ENCODE results near the gene MAD1L1. TPM values are rescaled to one million over a fixed set of nuclear protein-coding genes. Genes with fewer than 3 reads are reported as not detected.

Gene MAD1L1
- total and polyA plus RNA-seq, 4 donors, result 12.8 to 20.7 (median 16.5) TPM

DNA sequence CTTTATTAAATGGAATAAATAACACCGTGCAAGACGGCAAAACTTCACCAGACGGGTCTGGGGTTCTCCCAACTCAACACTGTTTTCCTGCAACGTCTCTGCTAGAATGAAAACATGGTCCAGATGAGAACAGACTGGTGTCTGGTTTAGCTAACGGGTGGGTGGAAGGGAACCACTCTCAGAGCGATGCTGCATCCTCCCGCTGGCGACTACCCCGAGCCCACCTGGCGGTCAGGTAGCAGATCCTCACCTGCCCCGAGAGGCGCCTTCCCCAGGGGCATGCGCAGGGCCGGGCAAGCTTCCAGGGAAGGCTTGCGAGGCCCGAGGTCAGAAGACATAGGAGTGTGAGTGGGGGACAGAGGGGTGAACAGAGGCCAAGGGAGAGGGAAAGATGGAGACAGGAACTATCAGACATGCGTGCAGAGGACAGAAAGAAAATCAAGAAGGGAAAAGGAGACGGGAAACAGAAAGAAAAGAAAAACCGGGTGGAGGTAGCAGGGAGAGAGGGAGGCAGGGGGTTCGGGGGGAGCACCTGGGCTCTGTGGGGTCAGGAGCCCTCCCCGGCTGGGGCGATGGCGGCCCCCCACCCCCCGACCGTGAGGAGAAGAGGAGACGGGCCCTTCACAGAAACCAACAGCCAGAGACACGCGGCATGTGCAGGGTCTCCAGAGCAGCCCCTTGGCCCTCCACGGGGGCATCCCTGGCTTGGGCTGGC, 222.0 kb downstream of the MAD1L1 start:
- no peak overlapping the region for H3K27ac ChIP-seq (ENCODE audit: low read depth in 1 of 2, low read length in 2 of 2)
- TF ChIP-seq REST (IDR thresholded peaks at IDR 0.05) (no peak), YY1 (IDR thresholded peaks at IDR 0.05) (no peak), GABPA (IDR thresholded peaks at IDR 0.05 in 1 of 2, conservative IDR thresholded peaks at IDR 0.05 in 1 of 2) (no peak), TAF1 (conservative IDR thresholded peaks at IDR 0.05) (no peak), ZBTB33 (IDR thresholded peaks at IDR 0.05) (no peak), SP1 (IDR thresholded peaks at IDR 0.05) (no peak), RAD21 (IDR thresholded peaks at IDR 0.05) (no peak), EGR1 (IDR thresholded peaks at IDR 0.05; ENCODE audit: low read depth in 2 of 2) (no peak), FOXA1 (IDR thresholded peaks at IDR 0.05) (no peak), NR2F2 (IDR thresholded peaks at IDR 0.05) (no peak), HNF4G (IDR thresholded peaks at IDR 0.05) (no peak), FOXA2 (IDR thresholded peaks at IDR 0.05) (no peak), HNF4A (conservative IDR thresholded peaks at IDR 0.05) (no peak), RXRA (IDR thresholded peaks at IDR 0.05) (no peak), JUND (IDR thresholded peaks at IDR 0.05) (no peak)
- TF ChIP-seq, protein P1, sequence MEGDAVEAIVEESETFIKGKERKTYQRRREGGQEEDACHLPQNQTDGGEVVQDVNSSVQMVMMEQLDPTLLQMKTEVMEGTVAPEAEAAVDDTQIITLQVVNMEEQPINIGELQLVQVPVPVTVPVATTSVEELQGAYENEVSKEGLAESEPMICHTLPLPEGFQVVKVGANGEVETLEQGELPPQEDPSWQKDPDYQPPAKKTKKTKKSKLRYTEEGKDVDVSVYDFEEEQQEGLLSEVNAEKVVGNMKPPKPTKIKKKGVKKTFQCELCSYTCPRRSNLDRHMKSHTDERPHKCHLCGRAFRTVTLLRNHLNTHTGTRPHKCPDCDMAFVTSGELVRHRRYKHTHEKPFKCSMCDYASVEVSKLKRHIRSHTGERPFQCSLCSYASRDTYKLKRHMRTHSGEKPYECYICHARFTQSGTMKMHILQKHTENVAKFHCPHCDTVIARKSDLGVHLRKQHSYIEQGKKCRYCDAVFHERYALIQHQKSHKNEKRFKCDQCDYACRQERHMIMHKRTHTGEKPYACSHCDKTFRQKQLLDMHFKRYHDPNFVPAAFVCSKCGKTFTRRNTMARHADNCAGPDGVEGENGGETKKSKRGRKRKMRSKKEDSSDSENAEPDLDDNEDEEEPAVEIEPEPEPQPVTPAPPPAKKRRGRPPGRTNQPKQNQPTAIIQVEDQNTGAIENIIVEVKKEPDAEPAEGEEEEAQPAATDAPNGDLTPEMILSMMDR (IDR thresholded peaks at IDR 0.05; ENCODE audit: low read depth, low read length, missing input control), result no peak
- TF ChIP-seq, protein P2, sequence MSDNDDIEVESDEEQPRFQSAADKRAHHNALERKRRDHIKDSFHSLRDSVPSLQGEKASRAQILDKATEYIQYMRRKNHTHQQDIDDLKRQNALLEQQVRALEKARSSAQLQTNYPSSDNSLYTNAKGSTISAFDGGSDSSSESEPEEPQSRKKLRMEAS (IDR thresholded peaks at IDR 0.05), result no peak
- TF ChIP-seq, protein P3, sequence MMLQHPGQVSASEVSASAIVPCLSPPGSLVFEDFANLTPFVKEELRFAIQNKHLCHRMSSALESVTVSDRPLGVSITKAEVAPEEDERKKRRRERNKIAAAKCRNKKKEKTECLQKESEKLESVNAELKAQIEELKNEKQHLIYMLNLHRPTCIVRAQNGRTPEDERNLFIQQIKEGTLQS (IDR thresholded peaks at IDR 0.05), result no peak
- H3K27me3 ChIP-seq (ENCODE audit: control insufficient read depth in 4 of 4, insufficient read depth in 4 of 4, low read length in 3 of 4), result no peaks in the 10 kb centered on the region
- DNase-seq (ENCODE audit: low spot score), result no peak
- no peak overlapping the region for H3K9ac ChIP-seq (ENCODE audit: low read depth in 1 of 2, low read length in 2 of 2)
- 95% methylated on average over 29 of the region's 29 CpGs for WGBS
- no peaks in the 10 kb centered on the region for H3K9me3 ChIP-seq (ENCODE audit: control insufficient read depth in 4 of 4, low read length in 3 of 4)
- H3K36me3 ChIP-seq (ENCODE audit: control insufficient read depth in 4 of 4, insufficient read depth in 3 of 4, low read depth in 1 of 4, low read length in 3 of 4), result no peaks in the 10 kb centered on the region
- H3K4me3 ChIP-seq (ENCODE audit: low read depth in 1 of 3, low read length in 3 of 3), result no peak overlapping the region
- no peaks in the 10 kb centered on the region for H3K4me1 ChIP-seq (ENCODE audit: control insufficient read depth in 4 of 4, insufficient read depth in 4 of 4, low read length in 3 of 4)
